Smooth muscle cell (in vitro differentiated cells): ENCODE measurements around the gene IRF2BP1. TPM values are rescaled to one million over a fixed set of nuclear protein-coding genes. Genes with fewer than 3 reads are reported as not detected.
A peak's percentile ranks its signal among the peaks of the same experiment; 100 is the strongest.

ENCODE experiments used
- DNase-seq: peaks from one replicate; lab custom pipeline; 2025; ENCODE audit not compliant: unreplicated experiment; lab: John Stamatoyannopoulos, UW
- H2AFZ ChIP-seq: fragments of 200-600 bp; sonication (generic); 2 replicates; pipeline ENCODE4 v1.6.0; 2016; ENCODE audit warnings: antibody characterized with exemption, low read depth, mild to moderate bottlenecking
- H3F3A ChIP-seq: fragments of 200-600 bp; sonication (generic); 2 replicates; pipeline ENCODE4 v1.6.0; 2017; ENCODE audit warnings: antibody characterized with exemption, low read depth
- H3K27ac ChIP-seq: fragments of 200-600 bp; sonication (generic); 2 replicates; pipeline ENCODE4 v1.5.1; 2016; ENCODE audit warnings: low read depth, mild to moderate bottlenecking
- H3K27me3 ChIP-seq: fragments of 200-600 bp; sonication (generic); 2 replicates; pipeline ENCODE4 v1.6.1; 2016; ENCODE audit warnings: low read depth, mild to moderate bottlenecking
- H3K36me3 ChIP-seq: fragments of 200-600 bp; sonication (generic); 2 replicates; pipeline ENCODE4 v1.5.1; 2016; ENCODE audit warnings: low read depth
- H3K4me1 ChIP-seq: fragments of 200-600 bp; sonication (generic); 2 replicates; pipeline ENCODE4 v1.5.1; 2016; ENCODE audit warnings: low read depth
- H3K4me2 ChIP-seq: fragments of 200-600 bp; sonication (generic); 2 replicates; pipeline ENCODE4 v1.6.0; 2016; ENCODE audit warnings: mild to moderate bottlenecking
- H3K4me3 ChIP-seq: fragments of 200-600 bp; sonication (generic); 2 replicates; pipeline ENCODE4 v1.5.1; 2016; ENCODE audit warnings: mild to moderate bottlenecking
- H3K79me2 ChIP-seq: fragments of 200-600 bp; sonication (generic); 2 replicates; pipeline ENCODE4 v1.6.0; 2016; ENCODE audit warnings: low read depth, mild to moderate bottlenecking
- H3K9ac ChIP-seq: fragments of 200-600 bp; sonication (generic); 2 replicates; pipeline ENCODE4 v1.6.0; 2016; ENCODE audit warnings: low read depth
- H3K9me3 ChIP-seq: fragments of 200-600 bp; sonication (generic); replicated peaks from 2 replicates; pipeline ENCODE4 v1.5.1; 2016; ENCODE audit warnings: low read depth
- H4K20me1 ChIP-seq: fragments of 200-600 bp; sonication (generic); 2 replicates; pipeline ENCODE4 v1.6.0; 2016; ENCODE audit warnings: low read depth
- WGBS: methylation state at CpG from one replicate; pipeline ENCODE4 v1.1.7; 2016; ENCODE audit warnings: low lambda C conversion rate; 5-methylcytosine and 5-hydroxymethylcytosine counted together
- polyA plus RNA-seq: library from polyadenylated mRNA; unstranded; fragments of >200 nt; fragmentation: Nextera tagmentation; extraction: Ambion mirVana; gene quantifications from 2 replicates; pipeline ENCODE4 v1.2.1, GENCODE V29; 2016
- total RNA-seq: library from RNA; depleted of rRNA; stranded (reverse); fragments of >200 nt; gene quantifications from 2 replicates; pipeline ENCODE4 v1.2.3, GENCODE V29; 2014
- TF ChIP-seq, protein P1 (sequence below): fragments of 200-600 bp; sonication (generic); IDR thresholded peaks from 2 replicates; pipeline ENCODE4 v1.5.1; 2017; ENCODE audit warnings: borderline replicate concordance, mild to moderate bottlenecking, antibody characterized with exemption; ENCODE audit not compliant: insufficient read depth, poor library complexity, severe bottlenecking

Gene IRF2BP1
- total and polyA plus RNA-seq, 2 experiments from 2014 or later, result 12.9 to 19.0 TPM

- DNase-seq, result no peak
- Histone ChIP-seq H3F3A (peaks cover 5% of the 10 kb centered on the region), H3K9me3 (no peaks in the 10 kb centered on the region), H4K20me1 (peaks cover 19% of the 10 kb centered on the region), H3K27me3 (no peaks in the 10 kb centered on the region), H3K4me3 (peak overlapping the region; percentile 89), H3K4me1 (peaks cover 6% of the 10 kb centered on the region), H3K4me2 (peak overlapping the region; percentile 99), H3K27ac (no peak overlapping the region), H3K36me3 (no peaks in the 10 kb centered on the region), H3K79me2 (peaks cover 9% of the 10 kb centered on the region), H3K9ac (no peak overlapping the region), H2AFZ (no peak overlapping the region)
- TF ChIP-seq, protein P1, sequence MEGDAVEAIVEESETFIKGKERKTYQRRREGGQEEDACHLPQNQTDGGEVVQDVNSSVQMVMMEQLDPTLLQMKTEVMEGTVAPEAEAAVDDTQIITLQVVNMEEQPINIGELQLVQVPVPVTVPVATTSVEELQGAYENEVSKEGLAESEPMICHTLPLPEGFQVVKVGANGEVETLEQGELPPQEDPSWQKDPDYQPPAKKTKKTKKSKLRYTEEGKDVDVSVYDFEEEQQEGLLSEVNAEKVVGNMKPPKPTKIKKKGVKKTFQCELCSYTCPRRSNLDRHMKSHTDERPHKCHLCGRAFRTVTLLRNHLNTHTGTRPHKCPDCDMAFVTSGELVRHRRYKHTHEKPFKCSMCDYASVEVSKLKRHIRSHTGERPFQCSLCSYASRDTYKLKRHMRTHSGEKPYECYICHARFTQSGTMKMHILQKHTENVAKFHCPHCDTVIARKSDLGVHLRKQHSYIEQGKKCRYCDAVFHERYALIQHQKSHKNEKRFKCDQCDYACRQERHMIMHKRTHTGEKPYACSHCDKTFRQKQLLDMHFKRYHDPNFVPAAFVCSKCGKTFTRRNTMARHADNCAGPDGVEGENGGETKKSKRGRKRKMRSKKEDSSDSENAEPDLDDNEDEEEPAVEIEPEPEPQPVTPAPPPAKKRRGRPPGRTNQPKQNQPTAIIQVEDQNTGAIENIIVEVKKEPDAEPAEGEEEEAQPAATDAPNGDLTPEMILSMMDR, result no peak
- WGBS, result 44% methylated on average over 14 of the region's 22 CpGs
These were observed 14.9 kb upstream of the IRF2BP1 start for GRCh38 chr19:45900738-45901431.

- Histone ChIP-seq H3K9me3 (no peaks in the 10 kb centered on the region), H3K27me3 (no peaks in the 10 kb centered on the region), H3K9ac (no peak overlapping the region), H2AFZ (no peak overlapping the region), H3K27ac (no peak overlapping the region), H3K36me3 (no peaks in the 10 kb centered on the region), H3K4me1 (peaks cover 6% of the 10 kb centered on the region), H4K20me1 (peaks cover 19% of the 10 kb centered on the region), H3K4me3 (no peak overlapping the region), H3K79me2 (peaks cover 9% of the 10 kb centered on the region), H3F3A (peaks cover 5% of the 10 kb centered on the region), H3K4me2 (no peak overlapping the region)
- WGBS, result 98% methylated on average over 4 of the region's 4 CpGs
- TF ChIP-seq, protein P1, result no peak
- DNase-seq, result no peak
These were observed 14.1 kb upstream of the IRF2BP1 start for GRCh38 chr19:45899919-45900589.

DNA sequence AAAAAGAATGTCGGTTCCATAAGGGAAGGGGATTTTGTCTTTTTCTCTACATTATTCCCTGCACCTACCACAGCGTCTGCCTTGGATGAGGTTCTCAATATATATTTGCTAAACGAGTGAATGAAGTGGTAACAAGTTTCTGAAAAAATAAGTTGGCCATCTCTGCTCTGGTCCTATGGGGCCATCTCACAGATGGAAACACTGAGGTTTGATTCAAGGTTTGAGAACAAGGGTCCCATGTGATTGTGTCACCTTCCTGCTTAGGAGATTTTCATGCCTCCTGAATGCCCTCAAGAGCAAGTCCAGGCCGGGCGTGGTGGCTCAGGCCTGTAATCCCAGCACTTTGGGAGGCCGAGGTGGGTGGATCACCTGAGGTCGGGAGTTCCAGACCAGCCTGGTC is 13.3 kb upstream of the IRF2BP1 start:
- Histone ChIP-seq H3K4me3 (no peak overlapping the region), H3K4me2 (no peak overlapping the region), H4K20me1 (peaks cover 19% of the 10 kb centered on the region), H3K4me1 (peaks cover 6% of the 10 kb centered on the region), H3K27me3 (no peaks in the 10 kb centered on the region), H3F3A (peaks cover 5% of the 10 kb centered on the region), H3K27ac (no peak overlapping the region), H3K9me3 (no peaks in the 10 kb centered on the region), H2AFZ (no peak overlapping the region), H3K36me3 (no peaks in the 10 kb centered on the region), H3K9ac (no peak overlapping the region), H3K79me2 (peaks cover 9% of the 10 kb centered on the region)
- DNase-seq, result no peak
- TF ChIP-seq, protein P1, result no peak
- WGBS, result 97% methylated on average over 7 of the region's 7 CpGs
